Thoracic aorta (tissue), 2 donors: Measurements from ENCODE around the gene MYO5B. TPM values are rescaled to one million over a fixed set of nuclear protein-coding genes. Genes with fewer than 3 reads are reported as not detected.

ENCODE experiments used
- ATAC-seq: fragments of 150-250 bp; one replicate; pipeline ENCODE4 v1.8.0; 2017; ENCODE audit warnings: low read depth; ENCODE audit not compliant: insufficient number of reproducible peaks, low FRiP score
- DNase-seq: peaks from one replicate; pipeline ENCODE4 v3.0.0-alpha.2; 2020; ENCODE audit warnings: low spot score
- H3K27ac ChIP-seq, 2 donors: fragments of 200-600 bp; sonication (generic); 1 replicate in 1 of 2; 2 replicates in 1 of 2; pipeline ENCODE4 v1.5.1; 2016; ENCODE audit warnings: mild to moderate bottlenecking in 2 of 2, moderate library complexity in 2 of 2
- H3K27me3 ChIP-seq: fragments of 200-600 bp; sonication (generic); replicated peaks from 2 replicates; pipeline ENCODE4 v1.6.0; 2016; ENCODE audit warnings: mild to moderate bottlenecking; ENCODE audit not compliant: insufficient read depth
- H3K36me3 ChIP-seq: fragments of 200-600 bp; sonication (generic); one replicate; pipeline ENCODE4 v1.5.1; 2016
- H3K4me1 ChIP-seq, 2 donors: fragments of 200-600 bp; sonication (generic); 1 replicate in 1 of 2; 2 replicates in 1 of 2; pipeline versions ENCODE4 v1.5.1 to v1.6.0; 2016; ENCODE audit warnings: low read depth in 2 of 2, mild to moderate bottlenecking in 1 of 2; ENCODE audit not compliant: control insufficient read depth in 1 of 2
- H3K4me3 ChIP-seq: fragments of 200-600 bp; sonication (generic); 2 replicates; pipeline ENCODE4 v1.5.1; 2016; ENCODE audit warnings: mild to moderate bottlenecking
- H3K9me3 ChIP-seq: fragments of 200-600 bp; sonication (generic); 2 replicates; pipeline ENCODE4 v1.5.1; 2016
- CTCF ChIP-seq: fragments of 200-600 bp; sonication (generic); IDR thresholded peaks from one replicate; pipeline ENCODE4 v1.5.1; 2019; ENCODE audit warnings: antibody characterized with exemption
- total RNA-seq, 2 donors: library from RNA; depleted of rRNA; stranded (reverse); fragments of >200 nt; gene quantifications; one replicate each; pipeline versions ENCODE4 v1.1.0 to v1.2.3, GENCODE V29; 2016

MYO5B gene
- total RNA-seq, 2 donors from 2014 or later, result 8.3 to 13.5 TPM

GRCh38 chr18:49968644-49969309, 226.2 kb downstream of the MYO5B start:
- Histone ChIP-seq H3K36me3 (no peaks in the 10 kb centered on the region), H3K27me3 (no peaks in the 10 kb centered on the region), H3K4me3 (no peak overlapping the region), H3K27ac (no peak overlapping the region), H3K4me1 (no peaks in the 10 kb centered on the region), H3K9me3 (no peaks in the 10 kb centered on the region)
- no peak for TF ChIP-seq CTCF
- ATAC-seq (no peak), DNase-seq (no peak)

DNA sequence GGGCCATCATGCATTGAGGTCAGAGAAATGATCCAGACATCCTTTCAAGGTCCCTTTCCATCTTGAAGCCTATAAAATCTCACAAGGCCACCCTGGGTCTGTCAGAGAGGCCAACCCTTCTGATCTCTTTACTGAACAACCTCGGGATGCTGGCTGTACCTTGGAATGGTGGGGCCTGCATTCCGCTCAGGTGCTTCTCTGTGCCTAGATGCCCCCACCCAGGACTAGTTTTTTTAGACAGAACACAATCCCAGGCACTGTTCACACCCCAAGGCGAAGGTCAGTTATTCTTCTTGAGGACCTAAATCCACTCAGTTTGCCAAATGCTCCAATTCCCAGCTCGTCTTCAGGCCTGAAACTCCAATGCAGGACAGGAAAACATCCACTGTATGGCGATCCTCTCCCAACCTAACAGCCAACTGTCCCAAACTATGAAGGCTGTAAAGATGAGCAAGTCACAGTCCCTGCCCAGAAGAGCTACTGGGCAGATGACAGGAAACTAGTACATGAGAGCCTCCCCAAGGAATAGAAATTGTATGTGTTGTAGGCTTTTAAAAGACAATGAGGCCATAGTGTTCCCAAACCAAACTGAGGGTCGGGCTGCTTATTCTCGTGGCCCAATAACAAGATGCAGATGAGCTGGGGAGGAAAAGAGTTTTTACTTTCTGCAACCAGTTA, 227.2 kb downstream of the MYO5B start:
- DNase-seq (no peak), ATAC-seq (no peak)
- Histone ChIP-seq H3K9me3 (no peaks in the 10 kb centered on the region), H3K4me3 (no peak overlapping the region), H3K27me3 (no peaks in the 10 kb centered on the region), H3K36me3 (no peaks in the 10 kb centered on the region), H3K4me1 (no peaks in the 10 kb centered on the region), H3K27ac (no peak overlapping the region)
- no peak for TF ChIP-seq CTCF

DNA sequence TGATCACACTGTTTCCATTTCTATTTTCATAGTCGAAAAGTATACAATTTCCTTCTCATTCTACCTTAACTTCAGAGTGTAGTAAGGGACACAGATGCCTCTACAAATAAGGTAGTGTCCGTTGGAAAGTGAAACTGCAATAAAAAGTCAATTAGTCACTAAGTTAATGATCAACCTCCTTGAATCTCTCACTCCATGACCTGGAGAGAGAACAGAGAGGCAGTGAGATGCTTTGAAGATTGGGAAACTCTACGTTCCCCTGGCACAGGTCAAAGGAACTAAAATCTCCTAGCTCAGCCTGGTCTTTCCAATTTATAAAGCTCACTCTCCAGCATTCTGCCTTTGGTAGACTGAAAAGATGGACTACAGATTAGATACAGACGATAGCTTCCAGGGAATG, 227.8 kb downstream of the MYO5B start:
- no peaks in the 10 kb centered on the region for H3K27me3 ChIP-seq
- H3K4me1 ChIP-seq, result no peaks in the 10 kb centered on the region
- H3K4me3 ChIP-seq, result no peak overlapping the region
- no peak for ATAC-seq
- H3K27ac ChIP-seq, result no peak overlapping the region
- TF ChIP-seq CTCF, result no peak
- H3K9me3 ChIP-seq, result no peaks in the 10 kb centered on the region
- no peaks in the 10 kb centered on the region for H3K36me3 ChIP-seq
- no peak for DNase-seq

- Histone ChIP-seq H3K27ac (no peak overlapping the region), H3K4me1 (no peaks in the 10 kb centered on the region), H3K27me3 (no peaks in the 10 kb centered on the region), H3K4me3 (no peak overlapping the region), H3K9me3 (no peaks in the 10 kb centered on the region), H3K36me3 (no peaks in the 10 kb centered on the region)
- TF ChIP-seq CTCF, result no peak
- ATAC-seq (no peak), DNase-seq (no peak)
Observed at GRCh38 chr18:49966090-49966489, 228.9 kb downstream of the MYO5B start.

DNA sequence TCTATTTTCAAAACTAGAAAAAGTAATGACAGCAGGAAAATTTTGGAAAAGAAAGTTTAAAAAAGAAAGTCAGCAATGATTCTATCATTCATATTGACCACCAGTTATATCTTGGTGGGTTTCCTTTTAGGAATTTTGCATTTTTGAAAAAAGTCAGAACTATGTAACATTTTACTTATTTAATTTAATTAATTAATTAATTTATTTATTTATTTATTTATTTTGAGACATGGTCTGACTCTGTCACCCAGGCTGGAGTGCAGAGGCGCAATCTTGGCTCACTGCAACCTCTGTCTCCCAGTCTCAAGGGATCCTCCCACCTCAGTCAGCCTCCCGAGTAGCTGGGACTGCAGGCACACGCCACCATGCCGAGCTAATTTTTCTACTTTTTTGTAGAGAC, 231.7 kb downstream of the MYO5B start:
- H3K36me3 ChIP-seq, result no peaks in the 10 kb centered on the region
- no peak overlapping the region for H3K4me3 ChIP-seq
- H3K27me3 ChIP-seq, result no peaks in the 10 kb centered on the region
- no peak overlapping the region for H3K27ac ChIP-seq
- no peak for TF ChIP-seq CTCF
- DNase-seq, result no peak
- H3K9me3 ChIP-seq, result no peaks in the 10 kb centered on the region
- ATAC-seq, result no peak
- no peaks in the 10 kb centered on the region for H3K4me1 ChIP-seq
